ENCODE results near the gene AAR2. TPM values are rescaled to one million over a fixed set of nuclear protein-coding genes. Genes with fewer than 3 reads are reported as not detected.

AAR2 gene
- total and polyA plus RNA-seq, 7 experiments from 2014 or later, result 18.2 to 55.8 (median 24.3) TPM

- H3K4me3 Mint-ChIP-seq, result no peak overlapping the region
- intact Hi-C loops (cut with micrococcal nuclease), result loop anchor here (1.0 to 5.0 kb wide), 3 partner anchors 166 to 615 kb away; no protein-coding TSS in a partner anchor
- H3K27me3 ChIP-seq (ENCODE audit: control insufficient read depth in 2 of 2, insufficient read depth in 2 of 2, low read length in 2 of 2), result no peaks in the 10 kb centered on the region
- H3K36me3 ChIP-seq (ENCODE audit: control insufficient read depth in 2 of 3, insufficient read depth in 3 of 3, low read length in 3 of 3), result no peaks in the 10 kb centered on the region
- DNase-seq, result no peak
- no peak overlapping the region for H3K27ac Mint-ChIP-seq
- no peak overlapping the region for H3K4me3 ChIP-seq (ENCODE audit: low read length)
- ATAC-seq, result no peak
- no peaks in the 10 kb centered on the region for H3K9me3 Mint-ChIP-seq
- H3K36me3 Mint-ChIP-seq, result no peaks in the 10 kb centered on the region
- ChIA-PET POLR2A (no interaction called here), CTCF (no interaction called here)
- H3K9me3 ChIP-seq (ENCODE audit: control insufficient read depth in 2 of 3, low read length in 3 of 3), result no peaks in the 10 kb centered on the region
- peaks cover 0 to 13% (median 0%) of the 10 kb centered on the region in 5 donors for H3K27me3 Mint-ChIP-seq
- H3K4me1 ChIP-seq (ENCODE audit: control insufficient read depth in 2 of 2, insufficient read depth in 2 of 2, low read length in 2 of 2), result no peaks in the 10 kb centered on the region
- no peak overlapping the region for H3K27ac ChIP-seq (ENCODE audit: low read depth, low read length)
- peaks cover 0 to 1% (median 0%) of the 10 kb centered on the region in 7 donors for H3K4me1 Mint-ChIP-seq
Measured at GRCh38 chr20:36272547-36273220, 36.4 kb downstream of the AAR2 start.

- ATAC-seq, result no peak
- no peak overlapping the region for H3K27ac Mint-ChIP-seq
- POLR2A ChIA-PET, result no interaction called here
Measured at GRCh38 chr20:36273414-36274180, 37.3 kb downstream of the AAR2 start.

GRCh38 chr20:36274181-36274841, 38.0 kb downstream of the AAR2 start:
- intact Hi-C loops (cut with micrococcal nuclease), result loop anchor here in 1 of 2 donors (5.0 kb wide), 1 partner anchor 613 kb away; no protein-coding TSS in a partner anchor
- H3K4me1 ChIP-seq (ENCODE audit: control insufficient read depth in 2 of 2, insufficient read depth in 2 of 2, low read length in 2 of 2), result no peaks in the 10 kb centered on the region
- H3K27ac ChIP-seq (ENCODE audit: low read depth, low read length), result no peak overlapping the region
- Mint-ChIP-seq H3K9me3 (no peaks in the 10 kb centered on the region), H3K36me3 (no peaks in the 10 kb centered on the region), H3K4me3 (no peak overlapping the region), H3K27me3 (peaks cover 0 to 13% (median 3%) of the 10 kb centered on the region in 5 donors), H3K27ac (no peak overlapping the region), H3K4me1 (peaks cover 0 to 1% (median 0%) of the 10 kb centered on the region in 7 donors)
- no peaks in the 10 kb centered on the region for H3K27me3 ChIP-seq (ENCODE audit: control insufficient read depth in 2 of 2, insufficient read depth in 2 of 2, low read length in 2 of 2)
- DNase-seq, result no peak
- no peaks in the 10 kb centered on the region for H3K36me3 ChIP-seq (ENCODE audit: control insufficient read depth in 2 of 3, insufficient read depth in 3 of 3, low read length in 3 of 3)
- POLR2A ChIA-PET, result no interaction called here
- CTCF ChIA-PET, result no interaction called here
- no peak overlapping the region for H3K4me3 ChIP-seq (ENCODE audit: low read length)
- no peaks in the 10 kb centered on the region for H3K9me3 ChIP-seq (ENCODE audit: control insufficient read depth in 2 of 3, low read length in 3 of 3)
- ATAC-seq, result no peak

More at GRCh38 chr20:36273414-36274180, 37.3 kb downstream of the AAR2 start:
- Histone ChIP-seq H3K36me3 (ENCODE audit: control insufficient read depth in 2 of 3, insufficient read depth in 3 of 3, low read length in 3 of 3) (no peaks in the 10 kb centered on the region), H3K9me3 (ENCODE audit: control insufficient read depth in 2 of 3, low read length in 3 of 3) (no peaks in the 10 kb centered on the region), H3K4me1 (ENCODE audit: control insufficient read depth in 2 of 2, insufficient read depth in 2 of 2, low read length in 2 of 2) (no peaks in the 10 kb centered on the region), H3K4me3 (ENCODE audit: low read length) (no peak overlapping the region), H3K27me3 (ENCODE audit: control insufficient read depth in 2 of 2, insufficient read depth in 2 of 2, low read length in 2 of 2) (no peaks in the 10 kb centered on the region), H3K27ac (ENCODE audit: low read depth, low read length) (no peak overlapping the region)
- Mint-ChIP-seq H3K36me3 (no peaks in the 10 kb centered on the region), H3K4me1 (peaks cover 0 to 1% (median 0%) of the 10 kb centered on the region in 7 donors), H3K4me3 (no peak overlapping the region), H3K27me3 (peaks cover 0 to 13% (median 3%) of the 10 kb centered on the region in 5 donors), H3K9me3 (no peaks in the 10 kb centered on the region)
- no peak for DNase-seq
- CTCF ChIA-PET, result interaction anchor here (0.7 to 0.8 kb wide), 2 partner anchors 217 to 481 kb away, joined by 3 read pairs; no protein-coding TSS in a partner anchor
- intact Hi-C loops (cut with micrococcal nuclease), result loop anchor here (1.0 to 5.0 kb wide), 3 partner anchors 165 to 614 kb away; no protein-coding TSS in a partner anchor

- Mint-ChIP-seq H3K36me3 (peaks cover 0 to under 1% (median 0%) of the 10 kb centered on the region in 5 donors), H3K9me3 (no peaks in the 10 kb centered on the region), H3K27ac (no peak overlapping the region), H3K4me1 (peaks cover 0 to 1% (median 0%) of the 10 kb centered on the region in 7 donors), H3K27me3 (peaks cover 0 to 13% (median 3%) of the 10 kb centered on the region in 5 donors), H3K4me3 (no peak overlapping the region)
- ATAC-seq (no peak), DNase-seq (no peak)
- Histone ChIP-seq H3K27ac (ENCODE audit: low read depth, low read length) (no peak overlapping the region), H3K27me3 (ENCODE audit: control insufficient read depth in 2 of 2, insufficient read depth in 2 of 2, low read length in 2 of 2) (no peaks in the 10 kb centered on the region), H3K9me3 (ENCODE audit: control insufficient read depth in 2 of 3, low read length in 3 of 3) (no peaks in the 10 kb centered on the region), H3K4me1 (ENCODE audit: control insufficient read depth in 2 of 2, insufficient read depth in 2 of 2, low read length in 2 of 2) (no peaks in the 10 kb centered on the region), H3K36me3 (ENCODE audit: control insufficient read depth in 2 of 3, insufficient read depth in 3 of 3, low read length in 3 of 3) (no peaks in the 10 kb centered on the region), H3K4me3 (ENCODE audit: low read length) (no peak overlapping the region)
- POLR2A ChIA-PET, result no interaction called here
- CTCF ChIA-PET, result no interaction called here
- intact Hi-C loops (cut with micrococcal nuclease), result no loop called here
Measured at GRCh38 chr20:36275011-36275410, 38.7 kb downstream of the AAR2 start.

- Mint-ChIP-seq H3K27ac (no peak overlapping the region), H3K9me3 (peaks cover 0 to 2% (median 0%) of the 10 kb centered on the region in 11 donors), H3K36me3 (peaks cover 0 to 6% (median 0%) of the 10 kb centered on the region in 5 donors), H3K4me1 (peaks cover 0 to 1% (median 0%) of the 10 kb centered on the region in 7 donors), H3K27me3 (peaks cover 0 to 17% (median 7%) of the 10 kb centered on the region in 5 donors), H3K4me3 (no peak overlapping the region)
- DNase-seq (no peak), ATAC-seq (no peak)
- Histone ChIP-seq H3K9me3 (ENCODE audit: control insufficient read depth in 2 of 3, low read length in 3 of 3) (no peaks in the 10 kb centered on the region), H3K27ac (ENCODE audit: low read depth, low read length) (no peak overlapping the region), H3K4me1 (ENCODE audit: control insufficient read depth in 2 of 2, insufficient read depth in 2 of 2, low read length in 2 of 2) (no peaks in the 10 kb centered on the region), H3K36me3 (ENCODE audit: control insufficient read depth in 2 of 3, insufficient read depth in 3 of 3, low read length in 3 of 3) (no peaks in the 10 kb centered on the region), H3K27me3 (ENCODE audit: control insufficient read depth in 2 of 2, insufficient read depth in 2 of 2, low read length in 2 of 2) (no peaks in the 10 kb centered on the region), H3K4me3 (ENCODE audit: low read length) (no peak overlapping the region)
- CTCF ChIA-PET, result no interaction called here
- intact Hi-C loops (cut with micrococcal nuclease), result no loop called here
- POLR2A ChIA-PET, result no interaction called here
Measured at GRCh38 chr20:36275441-36276189, 39.3 kb downstream of the AAR2 start.

- Mint-ChIP-seq H3K4me3 (no peak overlapping the region), H3K4me1 (peaks cover 0 to 4% (median 0%) of the 10 kb centered on the region in 7 donors), H3K9me3 (peaks cover 0 to 4% (median 0%) of the 10 kb centered on the region in 11 donors), H3K27me3 (peaks cover 0 to 30% (median 8%) of the 10 kb centered on the region in 5 donors), H3K27ac (no peak overlapping the region), H3K36me3 (peaks cover 0 to 8% (median 0%) of the 10 kb centered on the region in 5 donors)
- Histone ChIP-seq H3K27ac (ENCODE audit: low read depth, low read length) (no peak overlapping the region), H3K4me3 (ENCODE audit: low read length) (no peak overlapping the region), H3K27me3 (ENCODE audit: control insufficient read depth in 2 of 2, insufficient read depth in 2 of 2, low read length in 2 of 2) (no peaks in the 10 kb centered on the region), H3K36me3 (ENCODE audit: control insufficient read depth in 2 of 3, insufficient read depth in 3 of 3, low read length in 3 of 3) (no peaks in the 10 kb centered on the region), H3K4me1 (ENCODE audit: control insufficient read depth in 2 of 2, insufficient read depth in 2 of 2, low read length in 2 of 2) (no peaks in the 10 kb centered on the region), H3K9me3 (ENCODE audit: control insufficient read depth in 2 of 3, low read length in 3 of 3) (no peaks in the 10 kb centered on the region)
- no peak for ATAC-seq
- no peak for DNase-seq
- CTCF ChIA-PET, result no interaction called here
- intact Hi-C loops (cut with micrococcal nuclease), result no loop called here
- POLR2A ChIA-PET, result no interaction called here
Measured at GRCh38 chr20:36277546-36277945, 41.3 kb downstream of the AAR2 start.

All from naive thymus-derived CD4-positive, alpha-beta T cell (primary cell).